Natural killer cell treated with Interleukin-12 subunit alpha and Interleukin-12 subunit beta and Interleukin-15 and Interleukin-18, amount 100 ng/mL, for 72 hours (primary cell): ENCODE data around the gene PILRB. TPM values are rescaled to one million over a fixed set of nuclear protein-coding genes. Genes with fewer than 3 reads are reported as not detected.
"Not testable (repeated sequence)": the region's sequence is repeated elsewhere in the genome, so short reads cannot be mapped to it uniquely, and the experiment has no call there.

Source experiments
- ATAC-seq, 2 donors: fragments of 150-1000 bp; cut with Tn5 transposase in 1 of 2; sonication (Bioruptor Pico), chemical (Tn5 transposase) in 1 of 2; 2 replicates each; pipeline ENCODE4 v1.10.0; 2021
- DNase-seq: peaks from one replicate; pipeline ENCODE4 v3.0.0; 2022; ENCODE audit warnings: low spot score
- H3K27ac Mint-ChIP-seq, 2 donors: 1 replicate in 1 of 2; 2 replicates in 1 of 2; pipeline ENCODE4 v1.8.0; 2022; ENCODE audit warnings: mixed read lengths in 2 of 2, mild to moderate bottlenecking in 1 of 2, moderate library complexity in 1 of 2
- H3K27me3 Mint-ChIP-seq, 2 donors: 1 replicate in 1 of 2; 2 replicates in 1 of 2; pipeline ENCODE4 v1.8.0; 2022; ENCODE audit warnings: mixed read lengths in 2 of 2
- H3K36me3 Mint-ChIP-seq: one replicate; pipeline ENCODE4 v1.8.0; 2022; ENCODE audit warnings: mixed read lengths
- H3K4me1 Mint-ChIP-seq, 2 donors: 1 replicate in 1 of 2; 2 replicates in 1 of 2; pipeline ENCODE4 v1.8.0; 2022; ENCODE audit warnings: low read depth in 2 of 2, mixed read lengths in 2 of 2, mild to moderate bottlenecking in 1 of 2
- H3K4me3 Mint-ChIP-seq: one replicate; pipeline ENCODE4 v1.8.0; 2022; ENCODE audit warnings: mixed read lengths
- H3K9me3 Mint-ChIP-seq: 2 replicates; pipeline ENCODE4 v1.8.0; 2022; ENCODE audit warnings: mixed read lengths
- total RNA-seq, 2 donors: library from RNA; stranded (reverse); gene quantifications; one replicate each; pipeline ENCODE4 v1.2.3, GENCODE V29; 2022

PILRB gene
- total RNA-seq, 2 donors from 2014 or later, result 48.4 to 94.8 TPM

DNA sequence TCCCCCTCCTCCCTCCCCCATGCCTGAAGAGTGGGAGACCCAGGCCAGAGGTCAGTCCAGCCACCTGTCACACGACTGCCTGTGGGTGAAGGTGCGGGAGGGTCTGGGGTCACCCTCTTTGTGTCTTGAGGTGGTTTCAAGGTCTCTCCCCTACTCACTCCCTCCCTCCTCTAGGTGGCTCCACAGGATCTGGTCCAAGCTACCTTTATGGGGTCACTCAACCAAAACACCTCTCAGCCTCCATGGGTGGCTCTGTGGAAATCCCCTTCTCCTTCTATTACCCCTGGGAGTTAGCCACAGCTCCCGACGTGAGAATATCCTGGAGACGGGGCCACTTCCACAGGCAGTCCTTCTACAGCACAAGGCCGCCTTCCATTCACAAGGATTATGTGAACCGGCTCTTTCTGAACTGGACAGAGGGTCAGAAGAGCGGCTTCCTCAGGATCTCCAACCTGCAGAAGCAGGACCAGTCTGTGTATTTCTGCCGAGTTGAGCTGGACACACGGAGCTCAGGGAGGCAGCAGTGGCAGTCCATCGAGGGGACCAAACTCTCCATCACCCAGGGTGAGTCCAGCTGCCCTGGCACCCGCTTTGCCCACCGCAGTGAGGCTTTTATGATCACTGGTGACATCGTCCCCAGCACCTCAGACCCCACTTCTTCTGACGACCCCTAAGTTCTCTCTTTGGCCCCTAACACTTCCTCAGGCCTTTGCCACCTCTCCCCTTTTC, 16.1 kb downstream of the PILRB start:
- peaks cover 31 to 49% of the 10 kb centered on the region in 2 donors for H3K4me1 Mint-ChIP-seq
- H3K4me3 Mint-ChIP-seq, result peak overlapping the region; percentile 70
- H3K9me3 Mint-ChIP-seq, H3K36me3 Mint-ChIP-seq, DNase-seq, ATAC-seq, H3K27me3 Mint-ChIP-seq: not testable (repeated sequence)
- H3K27ac Mint-ChIP-seq, result peak overlapping the region; percentile 92

DNA sequence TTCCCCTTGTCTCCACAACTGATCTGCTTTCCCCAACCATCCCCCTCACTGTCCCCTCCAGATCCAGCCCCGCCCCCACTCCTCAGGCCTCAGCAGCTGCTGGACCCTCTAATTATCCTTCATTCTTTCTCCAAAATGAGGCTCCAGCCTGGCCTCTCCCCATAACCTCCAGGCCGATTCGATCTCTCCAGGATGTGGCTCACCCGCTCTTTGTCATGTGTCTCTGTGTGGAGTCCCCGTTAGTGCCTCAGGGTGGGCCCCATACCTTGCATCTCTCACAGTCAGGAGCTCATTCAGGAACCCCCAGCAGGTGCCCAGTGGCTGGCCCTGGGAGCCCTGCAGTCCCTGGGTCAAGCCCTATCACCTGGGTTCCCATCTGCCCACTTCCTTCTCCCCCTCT, 16.7 kb downstream of the PILRB start:
- Mint-ChIP-seq H3K9me3 (no peaks in the 10 kb centered on the region), H3K36me3 (no peaks in the 10 kb centered on the region), H3K27me3 (no peaks in the 10 kb centered on the region), H3K27ac (peak overlapping the region; percentile 92), H3K4me1 (peaks cover 28 to 44% of the 10 kb centered on the region in 2 donors), H3K4me3 (peak overlapping the region; percentile 70)
- no peak for DNase-seq
- ATAC-seq, result peak in 1 of 2 donors; percentile 51

DNA sequence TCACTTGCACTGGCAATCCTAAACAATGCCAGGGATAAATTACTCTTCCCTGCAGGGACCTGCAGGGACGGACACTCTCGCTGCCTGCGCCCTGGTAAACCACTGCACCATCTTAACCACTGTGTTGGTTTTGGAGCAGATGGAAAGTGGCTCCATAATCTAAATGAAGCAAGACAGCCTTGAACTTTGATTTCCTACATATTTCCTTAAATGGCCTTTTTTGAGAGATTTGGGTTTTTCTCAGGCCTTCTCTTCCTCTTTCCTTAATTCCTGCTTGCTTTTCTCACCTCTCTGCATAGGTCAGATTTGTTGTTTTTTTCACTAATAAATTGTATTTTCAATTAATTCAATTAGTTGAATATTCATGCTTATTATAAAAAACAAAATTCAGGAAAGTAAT, 18.1 kb downstream of the PILRB start:
- Mint-ChIP-seq H3K27ac (peak overlapping the region in 1 of 2 donors; percentile 92), H3K36me3 (no peaks in the 10 kb centered on the region)

DNA sequence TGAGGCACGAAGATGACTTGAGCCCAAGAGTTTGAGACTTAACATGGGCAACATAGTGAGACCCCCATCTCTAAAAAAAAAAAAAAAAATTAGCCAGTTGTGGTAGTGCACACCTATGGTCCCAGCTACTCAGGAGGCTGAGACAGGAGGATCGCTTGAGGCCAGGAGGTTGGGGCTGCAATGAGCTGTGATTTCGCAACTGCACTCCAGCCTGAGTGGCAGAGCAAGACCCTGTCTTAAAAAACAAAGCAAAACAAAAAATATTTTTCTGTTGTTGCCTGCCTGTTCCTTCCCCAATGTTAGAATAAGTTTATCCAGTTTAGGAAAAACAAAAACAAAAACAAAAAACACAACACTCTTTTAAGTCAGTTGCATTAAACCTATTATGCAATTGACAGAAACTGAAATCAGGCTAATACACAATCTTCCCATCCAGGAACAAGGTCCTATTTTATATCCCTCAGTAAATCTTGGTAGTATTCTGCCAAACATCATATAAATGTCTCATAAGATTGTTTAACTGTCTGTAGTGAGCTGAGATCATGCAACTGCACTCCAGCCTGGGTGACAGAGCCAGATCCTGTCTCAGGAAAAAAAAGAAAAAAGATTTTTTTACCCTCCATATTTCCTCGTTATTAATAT, 20.3 kb downstream of the PILRB start:
- H3K4me3 Mint-ChIP-seq, result no peak overlapping the region
- H3K36me3 Mint-ChIP-seq, result no peaks in the 10 kb centered on the region
- ATAC-seq (no peak), DNase-seq (no peak)
- H3K27ac Mint-ChIP-seq, result no peak overlapping the region
- H3K27me3 Mint-ChIP-seq, result no peaks in the 10 kb centered on the region
- H3K9me3 Mint-ChIP-seq, result no peaks in the 10 kb centered on the region
- H3K4me1 Mint-ChIP-seq, result peaks cover 27 to 42% of the 10 kb centered on the region in 2 donors

More for the DNA sequence above, 18.1 kb downstream of the PILRB start:
- Mint-ChIP-seq H3K4me3 (peak overlapping the region; percentile 70), H3K9me3 (no peaks in the 10 kb centered on the region), H3K27me3 (no peaks in the 10 kb centered on the region), H3K4me1 (peaks cover 28 to 42% of the 10 kb centered on the region in 2 donors)
- ATAC-seq (no peak), DNase-seq (no peak)

DNA sequence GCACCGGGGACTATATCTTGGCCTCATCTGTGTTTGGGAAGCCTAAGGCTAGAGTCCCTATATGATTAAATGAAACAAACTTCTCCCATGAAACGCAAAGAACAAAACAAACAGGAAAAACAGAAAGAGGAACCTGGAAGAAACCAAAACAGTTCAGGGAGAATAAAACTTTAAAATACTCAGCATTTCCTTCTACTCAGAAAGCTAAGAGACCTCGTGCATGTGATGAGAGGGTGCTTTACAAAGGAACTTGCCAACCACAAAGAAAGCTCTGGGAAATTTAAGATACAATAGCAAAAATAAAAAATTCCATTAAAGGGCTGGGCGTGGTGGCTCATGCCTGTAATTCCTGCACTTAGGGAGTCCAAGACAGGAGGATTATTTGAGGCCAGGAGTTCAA, 22.3 kb downstream of the PILRB start:
- Mint-ChIP-seq H3K27me3 (no peaks in the 10 kb centered on the region), H3K4me1 (peaks cover 22 to 32% of the 10 kb centered on the region in 2 donors), H3K36me3 (no peaks in the 10 kb centered on the region), H3K9me3 (no peaks in the 10 kb centered on the region), H3K27ac (no peak overlapping the region), H3K4me3 (no peak overlapping the region)
- DNase-seq, result no peak
- no peak for ATAC-seq

DNA sequence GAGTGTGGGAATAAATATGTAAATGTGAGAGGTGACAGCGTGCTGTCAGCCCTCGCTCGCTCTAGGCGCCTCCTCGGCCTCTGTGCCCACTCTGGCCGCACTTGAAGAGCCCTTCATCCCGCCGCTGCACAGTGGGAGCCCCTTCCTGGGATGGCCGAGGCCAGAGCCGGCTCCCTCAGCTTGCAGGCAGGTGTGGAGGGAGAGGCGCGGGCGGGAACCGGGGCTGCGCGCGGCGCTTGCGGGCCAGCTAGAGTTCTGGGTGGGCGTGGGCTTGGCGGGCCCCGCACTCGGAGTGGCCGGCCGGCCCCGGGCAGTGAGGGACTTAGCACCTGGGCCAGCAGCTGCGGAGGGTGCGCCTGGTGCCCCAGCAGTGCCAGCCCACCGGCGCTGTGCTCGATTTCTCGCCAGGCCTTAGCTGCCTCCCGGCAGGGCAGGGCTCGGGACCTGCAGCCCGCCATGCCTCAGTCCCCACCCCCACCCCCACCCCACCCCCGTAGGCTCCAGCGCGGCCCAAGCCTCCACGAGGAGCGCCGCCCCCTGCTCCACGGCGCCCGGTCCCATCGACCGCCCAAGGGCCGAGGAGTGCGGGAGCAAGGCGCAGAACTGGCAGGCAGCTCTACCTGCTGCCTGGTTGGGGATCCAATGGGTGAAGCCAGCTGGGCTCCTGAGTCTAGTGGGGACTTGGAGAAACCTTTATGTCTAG, 23.8 kb downstream of the PILRB start:
- not testable (repeated sequence) for H3K27ac Mint-ChIP-seq, H3K4me3 Mint-ChIP-seq, ATAC-seq, H3K27me3 Mint-ChIP-seq, DNase-seq, H3K36me3 Mint-ChIP-seq, H3K9me3 Mint-ChIP-seq
- H3K4me1 Mint-ChIP-seq, result peaks cover 11 to 21% of the 10 kb centered on the region in 2 donors

DNA sequence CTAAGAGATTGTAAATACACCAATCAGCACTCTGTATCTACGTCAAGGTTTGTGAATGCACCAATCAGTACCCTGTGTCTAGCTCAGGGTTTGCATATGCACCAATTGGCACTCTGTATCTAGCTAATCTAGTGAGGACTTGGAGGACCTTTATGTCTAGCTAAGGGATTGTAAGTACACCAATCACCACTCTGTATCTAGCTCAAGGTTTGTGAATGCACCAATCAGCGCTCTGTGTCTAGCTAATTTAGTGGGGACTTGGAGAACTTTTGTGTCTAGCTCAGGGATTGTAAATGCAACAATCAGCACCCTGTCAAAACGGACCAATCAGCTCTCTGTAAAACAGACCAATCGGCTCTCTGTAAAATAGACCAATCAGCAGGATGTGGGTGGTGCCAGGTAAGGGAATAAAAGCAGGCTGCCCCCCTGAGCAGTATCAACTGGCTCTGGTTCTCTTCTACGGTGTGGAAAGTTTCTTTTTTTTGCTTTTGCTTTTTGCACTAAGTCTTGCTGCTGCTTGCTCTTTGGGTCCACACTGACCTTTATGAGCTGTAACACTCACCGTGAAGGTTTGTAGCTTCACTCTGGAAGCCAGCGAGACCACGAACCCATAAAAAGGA, 24.4 kb downstream of the PILRB start:
- H3K27ac Mint-ChIP-seq, result peak overlapping the region in 1 of 2 donors; percentile 49
- H3K36me3 Mint-ChIP-seq, H3K4me3 Mint-ChIP-seq, DNase-seq, H3K9me3 Mint-ChIP-seq, H3K27me3 Mint-ChIP-seq: not testable (repeated sequence)
- peaks cover 11 to 21% of the 10 kb centered on the region in 2 donors for H3K4me1 Mint-ChIP-seq
- peak; percentile 44 to 50 for ATAC-seq

DNA sequence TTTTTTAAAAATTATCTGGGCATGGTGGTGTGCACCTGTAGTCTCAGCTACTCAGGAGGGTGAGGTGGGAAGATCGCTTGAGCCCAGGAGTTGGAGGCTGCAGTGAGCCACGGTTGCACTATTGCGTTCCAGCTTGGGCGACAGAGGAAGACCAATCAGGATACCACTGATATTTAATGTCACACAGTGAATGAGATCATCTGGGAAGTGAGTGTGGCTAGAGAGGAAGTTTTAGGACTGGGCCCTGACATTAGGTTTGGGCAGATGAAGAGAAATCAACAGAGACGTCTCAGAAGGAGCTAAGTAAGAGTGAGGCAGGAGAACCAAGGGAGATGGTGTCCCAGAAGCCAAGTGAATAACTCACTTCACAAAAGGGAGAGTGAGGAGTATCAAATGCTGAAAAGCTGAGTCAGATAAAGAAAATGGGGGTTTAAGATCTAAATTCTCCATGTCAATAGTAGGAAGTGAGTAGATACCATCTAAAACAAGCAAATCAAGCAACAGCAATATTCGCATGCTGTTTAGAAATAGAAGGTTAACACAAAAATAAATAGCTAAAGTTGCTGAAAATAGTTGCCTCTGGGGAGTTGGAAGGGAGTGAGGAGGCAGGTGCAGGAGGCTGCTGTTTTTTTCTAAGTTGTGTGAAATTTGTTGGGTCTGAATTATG, 26.8 kb downstream of the PILRB start:
- H3K27me3 Mint-ChIP-seq, result no peaks in the 10 kb centered on the region
- no peaks in the 10 kb centered on the region for H3K9me3 Mint-ChIP-seq

DNA sequence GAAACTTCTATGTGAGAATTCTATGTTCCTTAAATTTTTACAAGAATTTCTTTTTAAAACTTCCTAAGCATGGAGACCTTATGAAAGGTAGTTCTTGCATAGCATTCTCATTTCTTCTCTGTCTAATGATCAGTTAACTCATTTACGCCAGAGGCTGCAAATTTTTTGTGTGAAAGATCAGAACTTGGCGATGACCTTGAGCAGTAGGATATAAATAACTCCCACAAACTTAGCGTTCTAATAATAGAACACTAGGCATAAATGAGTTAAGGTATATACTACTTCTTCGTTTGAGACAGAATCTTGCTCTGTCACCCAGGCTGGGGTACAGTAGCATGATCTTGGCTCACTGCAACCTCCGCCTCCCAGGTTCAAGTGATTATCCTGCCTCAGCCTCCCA, 29.0 kb downstream of the PILRB start:
- Mint-ChIP-seq H3K36me3 (no peaks in the 10 kb centered on the region), H3K4me3 (no peak overlapping the region), H3K27me3 (no peaks in the 10 kb centered on the region), H3K9me3 (no peaks in the 10 kb centered on the region), H3K4me1 (peaks cover 11 to 20% of the 10 kb centered on the region in 2 donors), H3K27ac (no peak overlapping the region)
- DNase-seq (no peak), ATAC-seq (no peak)

More for the DNA sequence above, 26.8 kb downstream of the PILRB start:
- no peak overlapping the region for H3K27ac Mint-ChIP-seq
- DNase-seq, result no peak
- H3K36me3 Mint-ChIP-seq, result no peaks in the 10 kb centered on the region
- no peak for ATAC-seq
- peaks cover 11 to 18% of the 10 kb centered on the region in 2 donors for H3K4me1 Mint-ChIP-seq
- no peak overlapping the region for H3K4me3 Mint-ChIP-seq

DNA sequence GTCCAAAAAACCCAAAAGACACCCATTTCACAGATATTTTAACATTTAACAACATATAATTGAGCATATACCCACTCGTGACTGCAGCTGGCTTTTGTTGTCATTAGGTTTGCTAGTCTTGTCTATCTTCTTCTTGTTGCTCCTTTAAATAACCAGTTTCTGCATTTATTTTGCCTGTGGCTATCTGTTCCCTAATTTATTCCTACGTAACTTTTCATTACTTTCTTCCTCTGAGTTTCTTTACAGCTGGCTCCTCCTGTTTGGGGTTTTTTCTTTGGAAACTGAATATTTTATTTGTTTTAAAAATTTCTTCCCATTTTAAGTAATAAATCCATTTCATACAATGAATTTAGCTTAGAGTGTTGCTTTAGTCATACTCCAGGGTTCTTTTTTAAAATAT, 29.8 kb downstream of the PILRB start:
- no peak overlapping the region for H3K27ac Mint-ChIP-seq
- ATAC-seq, result no peak
- no peak for DNase-seq
- no peak overlapping the region for H3K4me3 Mint-ChIP-seq
- H3K4me1 Mint-ChIP-seq, result peaks cover 16 to 19% of the 10 kb centered on the region in 2 donors
- no peaks in the 10 kb centered on the region for H3K9me3 Mint-ChIP-seq
- no peaks in the 10 kb centered on the region for H3K27me3 Mint-ChIP-seq
- H3K36me3 Mint-ChIP-seq, result no peaks in the 10 kb centered on the region

DNA sequence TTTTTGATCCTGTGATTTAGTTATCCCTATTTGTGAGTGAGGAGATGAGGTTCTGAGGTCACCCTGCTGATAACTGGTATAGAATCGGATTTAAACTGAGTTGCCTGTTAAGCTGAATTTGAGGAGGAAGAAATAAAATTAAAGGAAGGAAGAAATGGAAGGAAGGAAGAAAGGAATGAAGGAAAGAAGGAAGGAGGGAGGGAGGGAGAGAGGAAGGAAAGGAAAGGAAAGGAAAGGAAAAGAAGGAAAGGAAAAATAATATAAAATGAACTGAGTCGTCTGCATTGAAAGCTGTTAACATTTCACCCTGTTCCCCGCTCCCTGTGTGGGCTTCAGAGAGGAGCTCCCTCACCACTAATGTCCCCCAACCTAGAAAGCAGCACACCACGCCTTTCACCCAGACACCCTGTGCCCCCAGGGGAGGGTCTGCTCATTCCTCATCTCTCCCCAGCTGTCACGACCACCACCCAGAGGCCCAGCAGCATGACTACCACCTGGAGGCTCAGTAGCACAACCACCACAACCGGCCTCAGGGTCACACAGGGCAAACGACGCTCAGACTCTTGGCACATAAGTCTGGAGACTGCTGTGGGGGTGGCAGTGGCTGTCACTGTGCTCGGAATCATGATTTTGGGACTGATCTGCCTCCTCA, 31.6 kb downstream of the PILRB start:
- Mint-ChIP-seq H3K9me3 (no peaks in the 10 kb centered on the region), H3K36me3 (no peaks in the 10 kb centered on the region), H3K4me3 (no peak overlapping the region), H3K27ac (no peak overlapping the region), H3K27me3 (no peaks in the 10 kb centered on the region), H3K4me1 (peaks cover 10 to 13% of the 10 kb centered on the region in 2 donors)
- ATAC-seq, result no peak
- no peak for DNase-seq

DNA sequence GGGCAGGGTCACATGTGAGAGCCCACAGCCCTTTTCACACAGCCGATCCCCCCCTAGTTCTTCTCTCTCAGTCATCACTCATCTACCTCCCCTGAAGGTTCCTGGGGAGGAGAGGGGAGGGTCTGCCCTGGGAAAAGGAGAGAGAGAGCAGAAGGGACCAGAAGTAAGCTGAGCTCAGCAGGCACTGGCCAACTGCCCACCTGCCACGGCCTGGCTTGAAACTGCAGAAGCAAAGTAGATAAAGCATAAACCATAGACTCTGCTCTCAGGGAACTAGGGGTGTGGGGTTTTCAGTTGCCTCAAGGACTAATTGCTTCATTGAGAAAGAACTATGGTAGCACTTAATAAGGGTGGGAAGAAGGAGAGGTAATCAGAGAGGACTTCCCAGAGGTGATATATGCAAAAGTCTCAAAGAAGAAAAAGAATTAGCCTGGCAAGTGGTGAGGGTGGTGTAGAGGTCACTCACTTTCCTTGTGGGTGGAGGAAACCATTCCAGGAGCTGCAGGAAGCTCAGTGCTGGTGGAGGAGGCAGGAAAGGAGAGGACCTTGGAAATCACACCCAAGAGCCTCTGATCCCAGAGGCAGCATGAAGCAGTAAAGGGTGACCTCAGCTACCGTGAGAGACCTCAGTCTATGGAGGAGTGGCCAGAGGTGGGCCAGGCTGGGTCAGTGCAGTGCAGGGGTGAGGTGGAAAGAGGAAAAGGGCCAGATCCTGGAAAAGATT, 32.5 kb downstream of the PILRB start:
- Mint-ChIP-seq H3K4me3 (no peak overlapping the region), H3K4me1 (peaks cover 7 to 10% of the 10 kb centered on the region in 2 donors), H3K36me3 (no peaks in the 10 kb centered on the region), H3K9me3 (no peaks in the 10 kb centered on the region), H3K27ac (peak overlapping the region in 1 of 2 donors; percentile 15), H3K27me3 (no peaks in the 10 kb centered on the region)
- DNase-seq (no peak), ATAC-seq (no peak)
